Spleen (tissue), 7 donors: ENCODE data around the gene LRCH3.

ENCODE experiments used
- CTCF ChIP-seq, 11 experiments: fragments of 200-600 bp in 7 of 11; fragments of 450-650 bp in 4 of 11; sonication (generic) in 4 of 11; IDR thresholded peaks in 8 of 11; conservative IDR thresholded peaks in 3 of 11; 1 replicate in 7 of 11; 2 replicates in 4 of 11; pipeline versions ENCODE4 v1.4.0 to v1.8.0; 2016 to 2021; ENCODE audit warnings: antibody characterized with exemption in 11 of 11, inconsistent platforms in 4 of 11, mild to moderate bottlenecking in 1 of 11
- POLR2A ChIP-seq, 3 donors: fragments of 450-650 bp; IDR thresholded peaks; one replicate each; pipeline ENCODE4 v1.5.1; 2017; ENCODE audit warnings: antibody characterized with exemption in 3 of 3, mild to moderate bottlenecking in 1 of 3
- POLR2AphosphoS5 ChIP-seq, 3 donors: sonication (generic); formaldehyde crosslinking; IDR thresholded peaks; one replicate each; pipeline ENCODE4 v1.5.1; 2017; ENCODE audit warnings: antibody characterized with exemption in 3 of 3
- donor health status: DM: no; HTN: no; CAD: no; lungs with moderate emphysema.
- donor health status: DM: no; HTN: no; CAD: no.
- donor health status: DM: no; HTN: no; CAD: no.

- TF ChIP-seq CTCF (IDR thresholded peaks at IDR 0.05 in 8 of 11, conservative IDR thresholded peaks at IDR 0.05 in 3 of 11): no peak
- no peak for TF ChIP-seq POLR2A (IDR thresholded peaks at IDR 0.05)
- no peak for TF ChIP-seq POLR2AphosphoS5 (IDR thresholded peaks at IDR 0.05)
Observed at GRCh38 chr3:197787412-197787811, 3.6 kb upstream of the LRCH3 start.
